ENCODE results near the gene TBC1D7. TPM values are rescaled to one million over a fixed set of nuclear protein-coding genes. Genes with fewer than 3 reads are reported as not detected.

Gene TBC1D7
- total RNA-seq, 1 donor, result 23.7 TPM

DNA sequence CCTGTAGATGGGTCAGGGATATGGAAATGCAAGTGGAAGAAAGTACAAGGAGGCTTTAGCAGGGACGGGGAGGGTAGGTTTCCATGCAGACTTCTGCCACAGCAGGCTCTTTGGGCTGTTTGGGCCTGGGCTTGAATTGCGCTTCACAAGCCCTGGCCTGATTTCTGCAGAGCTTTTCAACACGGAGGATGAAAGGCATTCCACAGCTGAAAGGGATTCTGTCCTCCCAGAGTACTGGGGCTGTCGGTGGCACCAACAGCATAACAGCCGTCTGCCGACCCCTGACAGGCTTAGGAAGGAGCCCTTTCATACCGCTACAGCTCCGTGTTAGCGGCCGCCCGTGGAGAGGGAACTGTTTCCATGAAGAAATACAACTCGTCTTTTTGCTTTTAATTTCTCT lies 22.9 kb upstream of the TBC1D7 start:
- DNase-seq (ENCODE audit: low read depth), result no peak
- H3K4me3 ChIP-seq (ENCODE audit: low read depth, low read length), result no peak overlapping the region
- TF ChIP-seq, protein P1, sequence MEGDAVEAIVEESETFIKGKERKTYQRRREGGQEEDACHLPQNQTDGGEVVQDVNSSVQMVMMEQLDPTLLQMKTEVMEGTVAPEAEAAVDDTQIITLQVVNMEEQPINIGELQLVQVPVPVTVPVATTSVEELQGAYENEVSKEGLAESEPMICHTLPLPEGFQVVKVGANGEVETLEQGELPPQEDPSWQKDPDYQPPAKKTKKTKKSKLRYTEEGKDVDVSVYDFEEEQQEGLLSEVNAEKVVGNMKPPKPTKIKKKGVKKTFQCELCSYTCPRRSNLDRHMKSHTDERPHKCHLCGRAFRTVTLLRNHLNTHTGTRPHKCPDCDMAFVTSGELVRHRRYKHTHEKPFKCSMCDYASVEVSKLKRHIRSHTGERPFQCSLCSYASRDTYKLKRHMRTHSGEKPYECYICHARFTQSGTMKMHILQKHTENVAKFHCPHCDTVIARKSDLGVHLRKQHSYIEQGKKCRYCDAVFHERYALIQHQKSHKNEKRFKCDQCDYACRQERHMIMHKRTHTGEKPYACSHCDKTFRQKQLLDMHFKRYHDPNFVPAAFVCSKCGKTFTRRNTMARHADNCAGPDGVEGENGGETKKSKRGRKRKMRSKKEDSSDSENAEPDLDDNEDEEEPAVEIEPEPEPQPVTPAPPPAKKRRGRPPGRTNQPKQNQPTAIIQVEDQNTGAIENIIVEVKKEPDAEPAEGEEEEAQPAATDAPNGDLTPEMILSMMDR (IDR thresholded peaks at IDR 0.05; ENCODE audit: insufficient read depth, low read depth, low read length), result no peak

DNA sequence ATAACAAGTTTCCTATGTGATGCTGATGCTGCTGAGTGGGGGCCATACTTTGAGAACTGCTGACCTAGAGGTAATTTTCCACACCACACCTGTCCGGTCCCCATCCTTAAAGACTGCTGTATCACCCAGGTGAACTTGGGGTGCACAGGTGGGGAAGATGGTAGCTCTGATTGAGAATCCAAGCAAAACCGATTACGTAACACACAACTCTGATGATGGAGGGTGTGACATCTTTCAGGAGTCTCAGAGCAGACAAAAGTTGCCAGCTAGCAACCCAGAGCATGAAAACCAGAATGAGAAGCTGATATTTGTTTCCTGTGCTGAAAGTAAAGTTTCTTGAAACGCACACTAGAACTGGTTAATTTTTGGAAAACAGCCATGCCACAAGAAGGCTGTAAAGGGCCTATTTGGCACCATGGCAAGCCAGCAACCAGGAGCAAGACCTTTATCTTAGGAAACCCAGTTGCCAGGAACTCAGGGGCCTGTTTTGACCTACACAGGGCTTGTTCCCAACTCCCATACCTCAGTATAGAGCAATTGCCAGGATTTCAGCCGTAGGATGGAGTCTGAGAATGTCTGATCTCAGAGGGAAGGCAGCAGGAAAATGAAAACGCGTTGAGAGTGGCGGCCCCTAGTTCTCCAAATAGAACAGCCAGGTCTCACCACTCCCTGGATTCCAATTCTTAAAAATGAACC lies 21.6 kb upstream of the TBC1D7 start:
- DNase-seq (ENCODE audit: low read depth), result no peak
- H3K4me3 ChIP-seq (ENCODE audit: low read depth, low read length), result no peak overlapping the region
- TF ChIP-seq, protein P1 (IDR thresholded peaks at IDR 0.05; ENCODE audit: insufficient read depth, low read depth, low read length), result no peak

DNA sequence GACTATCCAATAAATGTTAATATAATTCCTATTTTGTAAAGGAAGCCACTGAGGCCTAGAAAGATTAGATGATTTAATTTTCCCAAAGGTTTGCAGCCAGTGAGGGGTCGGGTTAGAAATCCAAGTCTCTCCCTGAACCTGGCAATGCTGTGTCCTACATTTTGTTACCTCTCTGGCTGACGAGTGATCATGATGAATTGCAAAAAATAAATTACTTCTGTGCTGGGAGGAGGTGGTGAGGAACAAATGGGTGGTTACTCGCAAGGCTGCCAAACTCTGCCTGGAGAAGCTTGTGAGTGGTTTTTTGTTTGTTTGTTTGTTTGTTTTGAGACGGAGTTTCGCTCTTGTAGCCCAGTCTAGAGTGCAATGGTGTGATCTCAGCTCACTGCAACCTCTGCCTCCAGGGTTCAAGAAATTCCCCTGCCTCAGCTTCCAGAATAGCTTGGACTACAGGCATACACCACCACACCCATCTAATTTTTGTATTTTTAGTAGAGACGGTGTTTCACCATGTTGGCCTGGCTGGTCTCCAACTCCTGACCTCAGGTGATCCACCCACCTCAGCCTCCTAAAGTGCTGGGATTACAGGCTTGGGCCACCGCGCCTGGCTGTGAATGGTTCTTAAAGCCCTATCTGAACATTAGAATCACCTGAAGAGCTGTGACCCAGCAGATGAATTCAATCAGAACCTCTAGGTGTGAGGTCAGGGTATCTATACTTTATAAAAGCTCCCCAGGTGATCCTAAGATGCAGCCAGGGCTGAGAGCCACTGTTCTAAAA lies 20.2 kb upstream of the TBC1D7 start:
- H3K4me3 ChIP-seq (ENCODE audit: low read depth, low read length), result no peak overlapping the region
- DNase-seq (ENCODE audit: low read depth), result no peak
- TF ChIP-seq, protein P1 (IDR thresholded peaks at IDR 0.05; ENCODE audit: insufficient read depth, low read depth, low read length), result no peak

DNA sequence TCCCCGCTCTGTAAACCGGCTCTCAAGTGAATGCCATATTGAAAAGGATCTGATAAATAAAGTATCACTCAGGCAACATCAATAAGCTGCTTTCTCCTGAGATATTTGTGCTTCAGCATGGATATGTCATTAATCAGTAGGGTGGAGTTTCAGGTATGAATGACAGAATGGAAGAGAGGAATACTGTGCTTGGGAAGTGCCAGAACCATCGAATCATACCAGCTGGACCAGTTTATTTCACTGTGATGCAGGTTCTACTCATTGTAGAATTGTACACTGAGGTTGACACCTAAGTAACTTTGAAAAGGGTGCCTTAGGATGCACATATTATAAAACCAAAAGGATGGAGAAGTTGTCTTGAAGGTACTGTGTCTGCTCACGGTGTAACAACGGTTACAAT lies 17.9 kb upstream of the TBC1D7 start:
- no peak overlapping the region for H3K4me3 ChIP-seq (ENCODE audit: low read depth, low read length)
- TF ChIP-seq, protein P1 (IDR thresholded peaks at IDR 0.05; ENCODE audit: insufficient read depth, low read depth, low read length), result no peak
- no peak for DNase-seq (ENCODE audit: low read depth)

DNA sequence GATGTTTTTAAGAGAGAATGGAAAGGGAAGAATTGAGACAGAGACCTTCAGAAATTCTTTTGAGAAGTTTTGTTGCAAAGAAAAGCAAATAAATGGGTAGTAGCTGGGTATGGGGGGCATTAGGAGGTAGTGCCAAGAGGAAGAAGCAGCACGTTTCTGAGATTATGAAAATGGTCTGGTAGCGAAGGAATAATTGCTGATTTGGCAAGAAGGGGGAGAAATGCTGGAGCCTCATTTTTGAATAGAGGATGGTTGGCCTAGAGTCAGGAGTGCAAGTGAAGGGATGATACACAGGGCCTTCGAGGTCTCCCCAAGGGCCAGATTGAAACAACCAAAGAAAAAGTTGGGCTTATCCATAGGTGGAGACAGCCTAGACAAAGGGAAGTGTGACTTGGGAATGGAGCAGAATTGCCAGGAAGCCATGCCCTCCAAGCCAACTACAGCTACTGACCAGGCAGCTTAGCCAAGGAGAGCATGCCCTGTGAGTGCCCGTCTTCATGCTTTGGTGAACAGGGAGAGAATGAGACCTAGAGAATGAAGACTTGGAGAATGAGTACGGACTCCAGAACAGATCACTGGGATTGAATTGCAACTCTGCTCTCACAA lies 14.2 kb upstream of the TBC1D7 start:
- no peak for DNase-seq (ENCODE audit: low read depth)
- TF ChIP-seq, protein P1 (IDR thresholded peaks at IDR 0.05; ENCODE audit: insufficient read depth, low read depth, low read length), result no peak
- H3K4me3 ChIP-seq (ENCODE audit: low read depth, low read length), result no peak overlapping the region

DNA sequence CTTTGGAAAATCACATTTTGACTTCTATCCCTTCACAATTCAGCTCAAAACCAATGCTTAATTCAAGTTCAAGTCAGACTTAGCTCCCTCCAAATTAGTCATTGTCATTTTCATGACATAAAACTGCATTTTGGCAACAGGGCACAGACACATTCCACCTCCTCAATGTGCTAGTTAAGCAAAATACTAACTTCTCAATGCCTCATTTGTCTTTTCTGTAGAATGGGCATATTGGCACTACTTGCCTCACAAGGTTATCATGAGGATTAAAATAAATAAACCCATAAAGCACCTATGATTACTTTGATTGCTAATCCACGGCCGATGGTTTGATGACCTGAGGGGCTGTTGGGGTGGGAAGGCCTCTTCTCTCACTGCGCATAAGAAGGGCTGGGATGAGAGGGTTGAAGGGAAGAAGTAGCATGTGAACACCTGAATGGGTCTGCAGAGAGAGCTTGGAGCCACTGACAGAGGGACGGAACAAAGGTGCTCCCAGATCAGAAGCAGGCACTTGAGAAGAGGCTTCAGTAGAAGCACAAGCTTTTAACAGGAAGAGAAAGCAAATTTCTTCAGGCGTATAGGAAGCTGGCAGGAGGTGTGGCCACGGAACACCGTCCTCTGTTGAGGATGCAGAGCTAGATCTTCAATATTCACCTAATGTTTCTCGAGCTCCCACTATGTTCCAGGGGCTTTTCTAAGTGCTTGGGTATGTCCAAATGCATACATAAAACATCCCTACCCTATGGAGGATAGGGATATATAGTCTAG lies 11.7 kb upstream of the TBC1D7 start:
- DNase-seq (ENCODE audit: low read depth), result no peak
- TF ChIP-seq, protein P1 (IDR thresholded peaks at IDR 0.05; ENCODE audit: insufficient read depth, low read depth, low read length), result no peak
- H3K4me3 ChIP-seq (ENCODE audit: low read depth, low read length), result no peak overlapping the region

Data from fibroblast of villous mesenchyme (primary cell).